Endothelial cell of umbilical vein (primary cell): Measurements from ENCODE around the gene RNPEP. TPM values are rescaled to one million over a fixed set of nuclear protein-coding genes. Genes with fewer than 3 reads are reported as not detected.
A peak's percentile ranks its signal among the peaks of the same experiment; 100 is the strongest.

Experiments used
- BruUV-seq: library from RNA; stranded (reverse); fragments of 400-500 nt; replicated peaks from 2 replicates; lab custom pipeline; 2021; lab: Mats Ljungman, UMichigan
- CTCF ChIA-PET: fragments of 300-600, 350-600 bp; sonication (Branson Sonifier 250); formaldehyde crosslinking; loops from one replicate; lab custom pipeline; 2021; ENCODE audit warnings: antibody characterized with exemption, inconsistent platforms; lab: Charles Lee
- POLR2A ChIA-PET: fragments of 300-600, 350-600 bp; sonication (Branson Sonifier 250); formaldehyde crosslinking; loops from one replicate; lab custom pipeline; 2021; ENCODE audit warnings: antibody characterized with exemption, inconsistent platforms; lab: Charles Lee
- DNase-seq: peaks from one replicate; pipeline ENCODE4 v3.0.0-alpha.2; 2011; ENCODE audit warnings: low read depth, low spot score
- FAIRE-seq: peaks from 2 replicates; lab custom pipeline; 2011; peaks lifted over from hg19 to GRCh38; lab: Jason Lieb, UNC
- H2AFZ ChIP-seq: 2 replicates; pipeline ENCODE4 v1.6.0; 2012; ENCODE audit warnings: low read depth, low read length, control low read depth, inconsistent platforms
- H3K27ac ChIP-seq: 2 replicates; pipeline ENCODE4 v1.5.1; 2011; ENCODE audit warnings: low read depth, mild to moderate bottlenecking, control low read depth, low read length, moderate library complexity; ENCODE audit not compliant: insufficient read depth
- H3K27me3 ChIP-seq, 2 experiments: 2 replicates each; pipeline versions ENCODE4 v1.6.0 to v1.6.1; 2011; ENCODE audit warnings: low read length in 2 of 2, mixed read lengths in 1 of 2; ENCODE audit not compliant: control insufficient read depth in 2 of 2, insufficient read depth in 2 of 2
- H3K36me3 ChIP-seq, 2 experiments: 2 replicates in 1 of 2; 3 replicates in 1 of 2; pipeline ENCODE4 v1.5.1; 2011; ENCODE audit warnings: low read length in 2 of 2, mild to moderate bottlenecking in 1 of 2, moderate library complexity in 1 of 2; ENCODE audit not compliant: control insufficient read depth in 2 of 2, insufficient read depth in 2 of 2; ENCODE audit errors: extremely low read depth in 1 of 2
- H3K4me1 ChIP-seq: 3 replicates; pipeline ENCODE4 v1.5.1; 2011; ENCODE audit warnings: mild to moderate bottlenecking, low read length; ENCODE audit not compliant: control insufficient read depth, insufficient read depth; ENCODE audit errors: extremely low read depth
- H3K4me2 ChIP-seq: 2 replicates; pipeline ENCODE4 v1.6.1; 2011; ENCODE audit warnings: low read length, control low read depth, mixed read lengths; ENCODE audit not compliant: insufficient read depth
- H3K4me3 ChIP-seq, 3 experiments: fragments of 200-600 bp in 1 of 3; sonication (generic), shearing (Covaris generic) in 1 of 3; replicated peaks in 1 of 3; 2 replicates each; pipeline ENCODE4 v1.5.1; 2011 to 2016; ENCODE audit warnings: control low read depth in 3 of 3, low read length in 3 of 3, mild to moderate bottlenecking in 2 of 3, inconsistent platforms in 1 of 3, low read depth in 1 of 3, moderate library complexity in 1 of 3; ENCODE audit not compliant: insufficient read depth in 1 of 3
- H3K79me2 ChIP-seq: 2 replicates; pipeline ENCODE4 v1.6.0; 2012; ENCODE audit warnings: low read length, inconsistent platforms; ENCODE audit not compliant: control insufficient read depth, insufficient read depth
- H3K9ac ChIP-seq: replicated peaks from 2 replicates; pipeline ENCODE3; 2011; ENCODE audit warnings: low read length, control low read depth; ENCODE audit not compliant: insufficient read depth; ENCODE audit errors: extremely low read depth
- H3K9me1 ChIP-seq: replicated peaks from 3 replicates; pipeline ENCODE4 v1.6.0; 2011; ENCODE audit warnings: mild to moderate bottlenecking, low read length; ENCODE audit not compliant: control insufficient read depth, insufficient read depth; ENCODE audit errors: extremely low read depth
- H3K9me3 ChIP-seq: replicated peaks from 2 replicates; pipeline ENCODE4 v1.5.1; 2012; ENCODE audit warnings: low read length, inconsistent platforms; ENCODE audit not compliant: control insufficient read depth, insufficient read depth
- H4K20me1 ChIP-seq: replicated peaks from 2 replicates; pipeline ENCODE3; 2011; ENCODE audit warnings: mild to moderate bottlenecking, low read length; ENCODE audit not compliant: control insufficient read depth, insufficient read depth; ENCODE audit errors: extremely low read depth
- CTCF ChIP-seq, 2 donors: IDR thresholded peaks; 1 replicate in 1 of 2; 2 replicates in 1 of 2; pipeline ENCODE4 v1.5.1; 2011; ENCODE audit warnings: low read length in 2 of 2, mild to moderate bottlenecking in 2 of 2, moderate library complexity in 2 of 2, control low read depth in 1 of 2, inconsistent platforms in 1 of 2, low read depth in 1 of 2; ENCODE audit not compliant: insufficient read depth in 1 of 2; ENCODE audit errors: extremely low read depth in 1 of 2
- EZH2 ChIP-seq: IDR thresholded peaks from 2 replicates; pipeline ENCODE4 v1.6.1; 2012; ENCODE audit warnings: borderline replicate concordance, low read depth, mild to moderate bottlenecking, moderate library complexity, low read length, inconsistent platforms; ENCODE audit not compliant: severe bottlenecking
- FOS ChIP-seq: IDR thresholded peaks from 2 replicates; pipeline ENCODE4 v1.6.1; 2011; ENCODE audit warnings: mild to moderate bottlenecking, low read length, moderate library complexity, borderline replicate concordance; ENCODE audit not compliant: insufficient read depth
- GATA2 ChIP-seq: IDR thresholded peaks from 2 replicates; pipeline ENCODE4 v1.7.0; 2011; ENCODE audit warnings: low read depth, mild to moderate bottlenecking, moderate library complexity, mixed read lengths, low read length; ENCODE audit not compliant: insufficient read length, insufficient read depth
- JUN ChIP-seq: IDR thresholded peaks from 2 replicates; pipeline ENCODE4 v1.6.1; 2011; ENCODE audit warnings: borderline replicate concordance, low read depth; ENCODE audit not compliant: insufficient read length, insufficient read depth
- MYC ChIP-seq: IDR thresholded peaks from one replicate; pipeline ENCODE4 v1.6.1; 2011; ENCODE audit warnings: mild to moderate bottlenecking, low read depth, low read length
- POLR2A ChIP-seq: IDR thresholded peaks from 2 replicates; pipeline ENCODE4 v1.6.1; 2012; ENCODE audit warnings: low read depth, mild to moderate bottlenecking, control low read depth, low read length
- POLR2AphosphoS5 ChIP-seq: IDR thresholded peaks from 2 replicates; pipeline ENCODE4 v1.6.1; 2012; ENCODE audit warnings: low read depth, mild to moderate bottlenecking, control low read depth, low read length, moderate library complexity; ENCODE audit not compliant: insufficient read depth
- dilution Hi-C: fragments of 300-500 bp; cut with MboI; formaldehyde crosslinking; loops from one replicate; pipeline ENCODE4 v1.15.0; 2019; ENCODE audit warnings: low sequenced_read_pairs; ENCODE audit not compliant: extremely low pct_ligation_motif_present
- intact Hi-C: fragments of 100-400 bp; cut with micrococcal nuclease; formaldehyde crosslinking; loops from one replicate; pipeline ENCODE4 v1.10.0; 2022
- polyA plus RNA-seq, 4 experiments: library from polyadenylated mRNA; depleted of rRNA in 3 of 4; stranded (reverse) in 3 of 4; unstranded in 1 of 4; fragments of >200 nt; gene quantifications; 2 replicates each; pipeline versions ENCODE4 v1.2.1 to v1.2.3, GENCODE V29; 2011 to 2012; ENCODE audit warnings: missing spikeins in 1 of 4
- total RNA-seq: library from RNA; stranded (reverse); gene quantifications from 2 replicates; pipeline ENCODE4 v1.2.3, GENCODE V29; 2021
- TF ChIP-seq, protein P1 (sequence below): IDR thresholded peaks from 2 replicates; pipeline ENCODE4 v1.6.1; 2011; ENCODE audit not compliant: insufficient read depth, insufficient read length

The RNPEP gene
- total and polyA plus RNA-seq, 2 donors (not counting 3 experiments of a cell fraction or from before 2014, with no cell fraction given): 56.1 to 73.5 TPM

DNA sequence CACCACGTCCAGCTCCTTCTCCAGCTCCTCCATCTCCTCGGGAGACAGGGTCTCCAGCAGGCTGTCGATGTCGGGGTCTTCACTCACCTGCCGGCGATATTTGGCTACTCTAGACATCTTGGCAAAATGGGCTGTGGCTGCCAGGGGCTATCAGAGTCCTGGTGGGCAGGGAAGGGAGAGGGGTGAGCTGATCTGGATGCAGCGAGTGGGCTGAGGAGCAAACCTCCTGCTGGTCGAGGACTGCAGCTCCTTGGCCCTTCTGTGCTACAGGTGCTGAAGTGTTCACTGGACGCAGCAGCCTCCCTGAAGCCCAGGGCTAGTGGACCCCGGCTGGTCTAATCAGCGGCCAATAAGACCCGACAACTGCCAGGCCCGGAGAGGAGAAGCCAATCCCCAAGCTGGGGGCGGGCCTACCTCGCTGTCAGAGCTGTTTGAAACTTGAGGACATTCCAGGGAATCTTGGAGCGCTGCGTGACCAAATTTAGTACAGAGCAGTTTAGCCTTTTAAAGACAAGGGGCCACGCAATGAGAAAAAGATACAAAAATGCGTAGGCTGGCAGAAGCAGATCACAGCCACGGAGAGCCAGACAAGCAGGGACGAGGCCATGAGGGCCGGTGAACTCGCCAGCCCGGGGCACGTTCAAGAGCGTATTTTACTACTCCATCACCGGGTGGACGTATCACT, 36.1 kb upstream of the RNPEP start, which contains the start of gene LMOD1:
Gene LMOD1, minus strand, starts transcription at position 325 of the 685 bp plus-strand sequence. Its CDS starts 208 bp downstream, at position 117.
- CTCF ChIA-PET: interaction anchor here (0.9 to 2.9 kb wide), 12 partner anchors 13 to 69 kb away, joined by 3 to 31 read pairs (median 6); no protein-coding TSS in a partner anchor
- DNase-seq (peak; percentile 83), FAIRE-seq (peak; percentile 98)
- no peaks in the 10 kb centered on the region for H4K20me1 ChIP-seq
- H3K36me3 ChIP-seq: no peaks in the 10 kb centered on the region
- POLR2A ChIA-PET: interaction anchor here (0.6 to 1.1 kb wide), 5 partner anchors 10 to 439 kb away, joined by 3 to 8 read pairs (median 3); no protein-coding TSS in a partner anchor
- H3K27ac ChIP-seq: no peak within 1 kb of the TSS
- H3K9me1 ChIP-seq: no peaks in the 10 kb centered on the region
- H2AFZ ChIP-seq: peak within 1 kb of the TSS; percentile 78
- H3K9me3 ChIP-seq: no peaks in the 10 kb centered on the region
- peak within 1 kb of the TSS; percentile 13 for H3K4me2 ChIP-seq
- no peak within 1 kb of the TSS for H3K9ac ChIP-seq
- H3K79me2 ChIP-seq: no peaks in the 10 kb centered on the region
- H3K27me3 ChIP-seq: peaks cover 11 to 13% of the 10 kb centered on the region in 2 experiments
- dilution Hi-C loops: no loop called here
- peak within 1 kb of the TSS in 1 of 3 experiments; percentile 25 for H3K4me3 ChIP-seq
- intact Hi-C loops: loop anchor here (2.0 kb wide), 2 partner anchors 14 to 50 kb away; no protein-coding TSS in a partner anchor
- no TSS peak for BruUV-seq
- peak; percentile 21 for TF ChIP-seq EZH2
- no peak for TF ChIP-seq CTCF (IDR thresholded peaks at IDR 0.05; ENCODE audit: extremely low read depth in 1 of 2, insufficient read depth in 1 of 2, low read depth in 1 of 2, low read length in 2 of 2)
- H3K4me1 ChIP-seq: peaks cover 9% of the 10 kb centered on the region

- peaks cover 9% of the 10 kb centered on the region for H3K4me1 ChIP-seq
- no peaks in the 10 kb centered on the region for H4K20me1 ChIP-seq
- DNase-seq (no peak), FAIRE-seq (no peak)
- ChIA-PET CTCF (no interaction called here), POLR2A (no interaction called here)
- no peaks in the 10 kb centered on the region for H3K9me3 ChIP-seq
- TF ChIP-seq EZH2 (no peak), POLR2A (no peak), GATA2 (no peak), FOS (no peak), CTCF (IDR thresholded peaks at IDR 0.05; ENCODE audit: extremely low read depth in 1 of 2, insufficient read depth in 1 of 2, low read depth in 1 of 2, low read length in 2 of 2) (no peak), MYC (no peak), JUN (no peak), POLR2AphosphoS5 (no peak)
- TF ChIP-seq, protein P1, sequence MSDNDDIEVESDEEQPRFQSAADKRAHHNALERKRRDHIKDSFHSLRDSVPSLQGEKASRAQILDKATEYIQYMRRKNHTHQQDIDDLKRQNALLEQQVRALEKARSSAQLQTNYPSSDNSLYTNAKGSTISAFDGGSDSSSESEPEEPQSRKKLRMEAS: no peak
- H3K36me3 ChIP-seq: no peaks in the 10 kb centered on the region
- no peak overlapping the region for H3K4me3 ChIP-seq
- H3K4me2 ChIP-seq: no peak overlapping the region
- peaks cover 11 to 13% of the 10 kb centered on the region in 2 experiments for H3K27me3 ChIP-seq
- no peaks in the 10 kb centered on the region for H3K79me2 ChIP-seq
- no TSS peak for BruUV-seq
- intact Hi-C loops: loop anchor here (2.0 kb wide), 2 partner anchors 15 to 51 kb away; no protein-coding TSS in a partner anchor
- no peaks in the 10 kb centered on the region for H3K9me1 ChIP-seq
- dilution Hi-C loops: no loop called here
- H3K9ac ChIP-seq: no peak overlapping the region
- H3K27ac ChIP-seq: no peak overlapping the region
- no peak overlapping the region for H2AFZ ChIP-seq
Observed at GRCh38 chr1:201947697-201948008, 34.8 kb upstream of the RNPEP start.
